Limb (tissue), 2 donors: ENCODE measurements around the gene LIMK1.
A peak's percentile ranks its signal among the peaks of the same experiment; 100 is the strongest.
"Not testable (repeated sequence)": the region's sequence is repeated elsewhere in the genome, so short reads cannot be mapped to it uniquely, and the experiment has no call there.

ENCODE experiments used
- DNase-seq, 2 donors: peaks; one replicate each; pipeline ENCODE4 v3.0.0-alpha.2; 2016; ENCODE audit errors: extremely low spot score in 2 of 2

Gene LIMK1

GRCh38 chr7:74083117-74083876 lies at the start of gene LIMK1:
Gene LIMK1 (plus strand): TSS chr7:74083804. CDS start chr7:74083991, 187 bp downstream.
- peak; percentile 86 to 93 for DNase-seq

GRCh38 chr7:74037609-74038008 lies 46.0 kb upstream of the LIMK1 start:
- no peak for DNase-seq

GRCh38 chr7:74038194-74038961 lies 45.2 kb upstream of the LIMK1 start:
- DNase-seq, result no peak

- no peak for DNase-seq
These were observed 44.3 kb upstream of the LIMK1 start for GRCh38 chr7:74039337-74039736.

- DNase-seq, result no peak
These were observed 43.4 kb upstream of the LIMK1 start for GRCh38 chr7:74040101-74040790.

- DNase-seq, result no peak
These were observed 42.6 kb upstream of the LIMK1 start for GRCh38 chr7:74040791-74041520.

- DNase-seq, result no peak
These were observed 40.7 kb upstream of the LIMK1 start for GRCh38 chr7:74042746-74043522.

GRCh38 chr7:74043523-74043951 lies 40.1 kb upstream of the LIMK1 start:
- DNase-seq, result peak; percentile 61 to 73

- no peak for DNase-seq
These were observed 38.9 kb upstream of the LIMK1 start for GRCh38 chr7:74044366-74045350.

GRCh38 chr7:74046581-74046980 lies 37.0 kb upstream of the LIMK1 start:
- DNase-seq, result not testable (repeated sequence)

- DNase-seq, result no peak
These were observed 35.7 kb upstream of the LIMK1 start for GRCh38 chr7:74047804-74048380.

- DNase-seq, result no peak
These were observed 34.5 kb upstream of the LIMK1 start for GRCh38 chr7:74048999-74049599.

- no peak for DNase-seq
These were observed 33.4 kb upstream of the LIMK1 start for GRCh38 chr7:74049997-74050798.

- peak in 1 of 2 donors; percentile 48 for DNase-seq
These were observed 32.4 kb upstream of the LIMK1 start for GRCh38 chr7:74051193-74051592.

GRCh38 chr7:74051629-74052410 lies 31.8 kb upstream of the LIMK1 start:
- DNase-seq, result no peak

GRCh38 chr7:74052628-74053027 lies 31.0 kb upstream of the LIMK1 start:
- DNase-seq, result no peak

GRCh38 chr7:74053589-74054186 lies 29.9 kb upstream of the LIMK1 start:
- DNase-seq, result no peak
